DND-41 (cell line): ENCODE data around the gene GPATCH8.

Source experiments
- ATAC-seq: fragments of 200-7000 bp; cut with Tn5 transposase; 3 replicates; pipeline ENCODE4 v1.9.1; 2021; ENCODE audit warnings: low read depth; ENCODE audit not compliant: insufficient read depth
- DNase-seq: peaks from one replicate; pipeline ENCODE4 v3.0.0-alpha.2; 2020
- H2AFZ ChIP-seq: 2 replicates; pipeline ENCODE4 v1.6.0; 2012; ENCODE audit warnings: low read depth, low read length
- H3K27ac ChIP-seq: 2 replicates; pipeline ENCODE4 v1.5.1; 2012; ENCODE audit warnings: low read length, inconsistent platforms
- H3K27me3 ChIP-seq: fragments of 200-600 bp; sonication (generic); 2 replicates; pipeline ENCODE4 v1.6.0; 2012; ENCODE audit warnings: low read length, mild to moderate bottlenecking, inconsistent platforms; ENCODE audit not compliant: insufficient read depth, poor library complexity
- H3K36me3 ChIP-seq: 2 replicates; pipeline ENCODE4 v1.5.1; 2012; ENCODE audit warnings: low read length, inconsistent platforms; ENCODE audit not compliant: insufficient read depth
- H3K4me1 ChIP-seq: 2 replicates; pipeline ENCODE4 v1.5.1; 2012; ENCODE audit warnings: mild to moderate bottlenecking, low read length; ENCODE audit not compliant: insufficient read depth
- H3K4me2 ChIP-seq: 2 replicates; pipeline ENCODE4 v1.6.0; 2012; ENCODE audit warnings: mild to moderate bottlenecking, moderate library complexity, low read length, inconsistent platforms; ENCODE audit not compliant: insufficient read depth
- H3K4me3 ChIP-seq, 2 experiments: fragments of 200-600 bp in 1 of 2; shearing (Covaris generic) in 1 of 2; 2 replicates each; pipeline ENCODE4 v1.5.1; 2012 to 2016; ENCODE audit warnings: inconsistent platforms in 2 of 2, low read length in 2 of 2, mild to moderate bottlenecking in 2 of 2, low read depth in 1 of 2, moderate library complexity in 1 of 2
- H3K79me2 ChIP-seq: 2 replicates; pipeline ENCODE4 v1.6.0; 2012; ENCODE audit warnings: low read length, inconsistent platforms; ENCODE audit not compliant: insufficient read depth
- H3K9ac ChIP-seq: 2 replicates; pipeline ENCODE4 v1.6.0; 2012; ENCODE audit warnings: low read depth, mild to moderate bottlenecking, inconsistent platforms, low read length, moderate library complexity
- H3K9me3 ChIP-seq: 2 replicates; pipeline ENCODE4 v1.5.1; 2012; ENCODE audit warnings: low read length, moderate library complexity, mild to moderate bottlenecking, inconsistent platforms; ENCODE audit not compliant: insufficient read depth, severe bottlenecking
- H4K20me1 ChIP-seq: 2 replicates; pipeline ENCODE4 v1.6.0; 2012; ENCODE audit warnings: low read length; ENCODE audit not compliant: insufficient read depth
- EZH2 ChIP-seq: IDR thresholded peaks from 3 replicates; pipeline ENCODE4 v1.6.1; 2012; ENCODE audit warnings: borderline replicate concordance, low read depth, mild to moderate bottlenecking, moderate library complexity, low read length, inconsistent platforms; ENCODE audit not compliant: severe bottlenecking
- TF ChIP-seq, protein P1 (sequence below): IDR thresholded peaks from 2 replicates; pipeline ENCODE4 v1.5.1; 2012; ENCODE audit warnings: borderline replicate concordance, low read length, moderate library complexity, mild to moderate bottlenecking; ENCODE audit not compliant: poor library complexity, severe bottlenecking; ENCODE audit errors: extremely low read depth

Gene GPATCH8

DNA sequence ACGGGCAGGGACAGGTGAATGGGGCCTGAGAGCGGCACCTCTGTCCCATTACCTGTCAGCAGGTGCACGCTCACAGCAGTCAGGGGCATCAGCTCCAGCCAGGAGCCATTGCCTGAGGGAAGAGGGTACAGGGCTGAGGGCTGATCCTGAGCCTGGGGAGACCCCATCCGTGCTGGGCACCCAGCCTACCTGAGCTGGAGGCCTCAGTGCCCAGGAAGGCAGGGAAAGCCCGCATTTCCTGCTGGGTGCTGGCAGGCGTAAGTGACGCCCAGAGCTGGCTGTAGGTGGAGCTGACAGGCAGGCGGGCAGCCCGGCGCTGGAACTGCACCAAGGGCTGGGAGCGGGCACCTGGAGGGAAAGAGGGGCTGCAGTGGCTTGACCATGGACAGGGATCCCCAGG is 147.0 kb downstream of the GPATCH8 start:
- H3K4me2 ChIP-seq = no peak overlapping the region
- H3K27me3 ChIP-seq = no peaks in the 10 kb centered on the region
- no peak overlapping the region for H3K27ac ChIP-seq
- peaks cover 33% of the 10 kb centered on the region for H4K20me1 ChIP-seq
- H3K9ac ChIP-seq = no peak overlapping the region
- 0 out of 2 replicates have a peak, but pooled peaks cover under 1% of the 10 kb centered on the region for H3K79me2 ChIP-seq
- H3K36me3 ChIP-seq = peaks cover 26% of the 10 kb centered on the region
- no peaks in the 10 kb centered on the region for H3K9me3 ChIP-seq
- DNase-seq = no peak
- no peak overlapping the region for H2AFZ ChIP-seq
- H3K4me1 ChIP-seq = no peaks in the 10 kb centered on the region; the same call in none of the 2 replicates
- ATAC-seq = no peak
- H3K4me3 ChIP-seq = no peak overlapping the region
- TF ChIP-seq, protein P1, sequence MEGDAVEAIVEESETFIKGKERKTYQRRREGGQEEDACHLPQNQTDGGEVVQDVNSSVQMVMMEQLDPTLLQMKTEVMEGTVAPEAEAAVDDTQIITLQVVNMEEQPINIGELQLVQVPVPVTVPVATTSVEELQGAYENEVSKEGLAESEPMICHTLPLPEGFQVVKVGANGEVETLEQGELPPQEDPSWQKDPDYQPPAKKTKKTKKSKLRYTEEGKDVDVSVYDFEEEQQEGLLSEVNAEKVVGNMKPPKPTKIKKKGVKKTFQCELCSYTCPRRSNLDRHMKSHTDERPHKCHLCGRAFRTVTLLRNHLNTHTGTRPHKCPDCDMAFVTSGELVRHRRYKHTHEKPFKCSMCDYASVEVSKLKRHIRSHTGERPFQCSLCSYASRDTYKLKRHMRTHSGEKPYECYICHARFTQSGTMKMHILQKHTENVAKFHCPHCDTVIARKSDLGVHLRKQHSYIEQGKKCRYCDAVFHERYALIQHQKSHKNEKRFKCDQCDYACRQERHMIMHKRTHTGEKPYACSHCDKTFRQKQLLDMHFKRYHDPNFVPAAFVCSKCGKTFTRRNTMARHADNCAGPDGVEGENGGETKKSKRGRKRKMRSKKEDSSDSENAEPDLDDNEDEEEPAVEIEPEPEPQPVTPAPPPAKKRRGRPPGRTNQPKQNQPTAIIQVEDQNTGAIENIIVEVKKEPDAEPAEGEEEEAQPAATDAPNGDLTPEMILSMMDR = no peak
- TF ChIP-seq EZH2 = no peak

DNA sequence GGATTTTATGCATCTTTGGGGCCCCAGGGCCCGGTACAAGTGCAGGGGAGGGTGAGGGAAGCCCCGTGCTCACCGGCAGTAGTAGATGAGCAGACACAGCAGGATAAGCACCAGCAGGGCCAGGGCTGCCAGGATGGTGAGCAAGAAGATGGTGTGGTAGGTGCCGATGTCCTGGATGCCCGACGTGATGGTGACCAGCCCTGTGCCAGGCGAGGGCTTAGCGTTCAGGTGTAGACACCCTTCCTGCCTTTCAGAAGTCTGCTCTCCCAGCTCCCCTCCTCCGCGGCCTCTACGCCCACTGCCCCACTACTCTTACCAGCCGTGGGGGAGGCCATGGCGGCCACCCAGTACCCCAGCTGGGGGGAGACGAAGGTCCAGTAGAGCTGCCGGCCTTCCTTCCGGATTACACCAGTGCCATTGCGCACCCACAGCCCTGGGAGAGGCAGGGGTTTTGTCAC is 147.5 kb downstream of the GPATCH8 start:
- TF ChIP-seq, protein P1 = no peak
- no peak for TF ChIP-seq EZH2
- H3K36me3 ChIP-seq = peaks cover 31% of the 10 kb centered on the region

DNA sequence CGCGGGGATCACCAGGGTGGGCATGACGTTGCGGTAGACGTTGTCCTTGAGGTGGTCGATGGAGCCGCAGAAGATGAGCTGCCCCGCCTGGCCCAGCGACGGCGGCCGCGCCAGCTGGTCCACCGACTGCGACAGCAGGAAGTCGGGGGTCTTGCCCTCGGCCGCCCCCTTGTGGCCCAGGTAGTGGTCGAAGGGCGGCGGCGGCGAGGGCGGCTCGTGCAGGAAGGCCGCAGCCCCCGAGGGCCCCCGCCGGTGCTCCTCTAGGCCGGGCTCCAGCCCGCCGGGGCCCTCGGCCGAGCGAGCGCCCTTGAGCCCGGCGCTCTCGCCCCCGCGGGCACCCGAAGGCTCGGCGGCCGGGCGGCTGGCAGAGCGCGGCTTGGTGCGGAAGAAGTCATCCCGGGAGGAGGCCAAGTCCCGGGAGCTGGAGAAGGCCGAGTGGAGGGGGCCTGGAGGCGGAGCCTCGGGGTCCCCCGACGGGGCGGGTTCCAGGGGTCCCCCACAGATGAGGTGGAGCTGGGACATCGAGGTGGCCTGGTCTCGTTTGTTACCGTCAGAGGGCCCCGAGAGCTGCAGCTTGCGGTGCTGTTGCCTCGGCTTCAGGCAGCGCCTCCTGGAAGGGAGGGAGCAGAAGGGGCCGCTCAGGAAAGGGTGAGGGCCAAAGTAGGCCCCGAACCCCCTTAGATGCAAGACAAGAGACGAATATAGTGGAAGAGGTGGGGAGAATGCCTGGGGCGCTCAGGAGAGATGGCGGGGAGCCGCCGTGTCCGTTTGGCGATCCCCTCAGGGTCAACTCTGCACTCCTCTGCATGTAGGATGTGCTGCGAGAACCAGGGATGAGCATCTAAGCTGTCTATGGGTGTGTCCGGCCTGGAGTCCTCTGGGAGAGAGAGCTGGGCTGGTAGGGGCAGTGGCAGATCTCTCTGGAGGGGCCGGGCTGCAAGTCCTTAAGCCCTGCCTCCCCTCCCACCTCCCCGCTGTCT is 148.3 kb downstream of the GPATCH8 start:
- Histone ChIP-seq H3K79me2 (no peaks in the 10 kb centered on the region), H3K9me3 (no peaks in the 10 kb centered on the region), H3K27ac (no peak overlapping the region), H3K4me1 (no peaks in the 10 kb centered on the region; the same call in 1 of the 2 replicates), H3K9ac (no peak overlapping the region), H4K20me1 (peaks cover 26% of the 10 kb centered on the region), H3K36me3 (peaks cover 37% of the 10 kb centered on the region), H3K27me3 (no peaks in the 10 kb centered on the region), H3K4me2 (no peak overlapping the region), H3K4me3 (no peak overlapping the region), H2AFZ (no peak overlapping the region)
- DNase-seq (no peak), ATAC-seq (no peak)
- TF ChIP-seq EZH2 = no peak
- TF ChIP-seq, protein P1 = no peak

More for the DNA sequence above, 147.5 kb downstream of the GPATCH8 start:
- Histone ChIP-seq H3K4me3 (no peak overlapping the region), H4K20me1 (peaks cover 31% of the 10 kb centered on the region), H3K9me3 (no peaks in the 10 kb centered on the region), H3K4me1 (no peaks in the 10 kb centered on the region; the same call in 1 of the 2 replicates), H3K9ac (no peak overlapping the region), H3K27me3 (no peaks in the 10 kb centered on the region), H2AFZ (no peak overlapping the region), H3K4me2 (no peak overlapping the region), H3K79me2 (no peaks in the 10 kb centered on the region), H3K27ac (no peak overlapping the region)
- ATAC-seq (no peak), DNase-seq (no peak)
